GM19023 (cell line): Measurements from ENCODE around the gene POU2F1.

Experiments
- ATAC-seq: cut with Tn5 transposase; IDR thresholded peaks from one replicate; pipeline ENCODE4 v1.9.1; 2021; ENCODE audit warnings: mild to moderate bottlenecking, moderate library complexity; ENCODE audit not compliant: unreplicated experiment

The POU2F1 gene

GRCh38 chr1:167457936-167458584 lies 237.4 kb downstream of the POU2F1 start:
- ATAC-seq, result no peak

DNA sequence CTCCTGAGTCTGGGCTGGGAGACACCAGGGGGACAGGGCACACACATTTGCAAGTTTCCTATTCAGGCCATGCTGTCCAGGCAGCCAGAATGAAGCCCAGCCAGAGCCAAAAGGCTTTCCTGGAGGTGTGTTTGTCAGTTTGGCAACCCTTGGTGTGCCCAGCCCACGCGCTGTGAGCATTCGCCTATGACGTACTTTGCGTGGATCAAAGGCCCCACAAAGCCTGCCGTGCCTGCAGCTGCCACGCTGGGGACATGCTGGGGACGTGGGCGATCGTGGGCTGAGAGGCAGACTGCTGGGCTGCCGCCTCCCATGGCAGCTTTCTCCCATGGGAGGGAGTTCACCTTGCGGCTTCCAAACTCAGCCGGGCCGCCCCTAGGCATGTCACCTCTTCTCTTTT lies 240.2 kb downstream of the POU2F1 start:
- no peak for ATAC-seq

- no peak for ATAC-seq
Measured at GRCh38 chr1:167462341-167462740, 241.7 kb downstream of the POU2F1 start.

GRCh38 chr1:167463080-167463479 lies 242.4 kb downstream of the POU2F1 start:
- no peak for ATAC-seq

DNA sequence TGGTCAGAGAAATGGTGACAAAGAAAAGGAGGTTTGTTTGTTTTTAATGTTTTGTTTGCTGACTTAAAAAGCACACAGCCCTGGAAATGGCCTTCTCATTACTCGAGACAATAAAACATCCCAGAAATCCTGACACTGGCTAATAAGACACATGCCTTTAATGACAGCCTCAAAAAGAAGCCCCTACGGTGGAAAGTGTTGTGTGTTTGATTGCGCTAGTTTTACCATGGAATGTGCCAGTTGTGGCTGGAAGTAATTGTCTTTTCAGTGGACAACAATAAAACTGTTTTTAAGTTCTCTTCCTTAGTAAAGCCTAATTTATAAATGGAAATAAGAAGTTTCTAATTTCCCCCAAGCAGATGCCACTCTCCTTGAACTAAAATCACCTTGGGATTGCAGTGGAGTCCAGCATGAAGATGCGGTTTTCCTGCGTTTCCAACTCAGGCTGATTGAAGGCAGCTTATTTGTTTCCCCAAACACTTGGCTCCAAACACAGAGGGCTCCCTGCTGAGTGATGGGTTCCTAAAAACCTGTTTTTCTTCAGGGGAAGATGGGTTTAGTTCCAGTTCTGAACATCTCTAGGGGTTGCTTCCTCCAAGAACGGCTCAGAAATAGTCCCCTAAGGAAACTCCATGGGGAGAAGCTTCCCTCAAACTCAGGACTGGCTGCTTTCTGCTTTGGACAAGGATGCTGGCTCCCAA lies 243.3 kb downstream of the POU2F1 start:
- ATAC-seq, result no peak

- no peak for ATAC-seq
Measured at GRCh38 chr1:167465018-167465417, 244.3 kb downstream of the POU2F1 start.

GRCh38 chr1:167465743-167466142 lies 245.1 kb downstream of the POU2F1 start:
- ATAC-seq, result no peak

DNA sequence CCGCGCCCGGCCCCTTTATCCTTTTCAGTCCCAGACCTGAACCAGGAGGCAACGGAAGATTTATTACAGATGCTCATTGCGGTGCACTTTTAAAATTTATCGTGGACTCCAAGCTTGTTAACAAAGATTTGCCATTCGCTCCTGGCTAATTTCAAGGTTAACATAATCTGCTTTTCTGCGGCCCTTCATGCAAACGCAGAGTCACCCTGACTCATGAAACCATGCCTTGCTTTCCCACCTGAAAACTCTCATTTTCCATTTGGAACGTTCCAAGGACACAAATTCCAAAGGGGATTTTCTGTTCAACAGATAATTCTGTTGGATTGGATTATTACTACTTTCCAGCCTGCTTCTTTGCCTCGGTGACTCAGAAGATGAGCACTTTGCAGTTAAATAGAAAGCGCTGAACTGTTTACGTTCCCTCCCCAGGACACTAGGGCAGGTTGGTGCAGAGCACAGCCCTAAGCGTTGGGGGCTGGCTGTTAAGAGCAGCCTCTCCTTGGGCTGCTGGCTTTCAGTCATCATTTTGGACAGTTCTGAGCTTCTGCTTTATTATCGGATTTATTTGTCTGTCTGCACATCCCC lies 246.5 kb downstream of the POU2F1 start:
- no peak for ATAC-seq

DNA sequence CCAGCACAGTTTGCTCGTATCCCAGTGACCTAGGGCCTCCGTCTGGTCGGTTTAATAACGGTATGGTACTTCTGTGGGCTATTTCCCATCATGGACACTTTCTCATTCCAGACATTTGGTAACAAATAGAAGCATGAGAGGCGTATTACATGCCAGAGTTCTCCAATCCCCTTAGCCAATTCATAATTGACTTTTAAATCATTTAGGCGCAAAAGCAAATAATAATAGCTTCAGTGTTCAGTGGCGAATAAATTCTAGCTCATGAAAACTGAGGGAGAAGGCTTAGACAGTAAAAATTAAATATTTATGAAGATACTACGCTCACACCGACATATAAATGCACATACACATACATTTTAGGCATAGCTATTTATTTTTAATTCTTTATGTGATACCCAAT lies 247.1 kb downstream of the POU2F1 start:
- no peak for ATAC-seq

- ATAC-seq, result no peak
Measured at GRCh38 chr1:167469280-167469965, 248.7 kb downstream of the POU2F1 start.

- ATAC-seq, result no peak
Measured at GRCh38 chr1:167471568-167471967, 250.9 kb downstream of the POU2F1 start.

GRCh38 chr1:167472752-167473521 lies 252.3 kb downstream of the POU2F1 start:
- ATAC-seq, result no peak

- ATAC-seq, result no peak
Measured at GRCh38 chr1:167473761-167474160, 253.1 kb downstream of the POU2F1 start.

- ATAC-seq, result no peak
Measured at GRCh38 chr1:167474191-167474641, 253.5 kb downstream of the POU2F1 start.

GRCh38 chr1:167476061-167476460 lies 255.4 kb downstream of the POU2F1 start:
- no peak for ATAC-seq
